Stimulated activated CD8-positive, alpha-beta memory T cell treated with anti-CD3 and anti-CD28 coated beads, Interleukin-7, amount 100 ng/mL, for 1 hour (primary cell): ENCODE measurements around the gene CASTOR2.
"Not testable (repeated sequence)": the region's sequence is repeated elsewhere in the genome, so short reads cannot be mapped to it uniquely, and the experiment has no call there.

Experiments
- DNase-seq, 2 donors: peaks; one replicate each; pipeline ENCODE4 v3.0.0-alpha.2; 2020; ENCODE audit warnings: low read depth in 2 of 2

CASTOR2 gene

DNA sequence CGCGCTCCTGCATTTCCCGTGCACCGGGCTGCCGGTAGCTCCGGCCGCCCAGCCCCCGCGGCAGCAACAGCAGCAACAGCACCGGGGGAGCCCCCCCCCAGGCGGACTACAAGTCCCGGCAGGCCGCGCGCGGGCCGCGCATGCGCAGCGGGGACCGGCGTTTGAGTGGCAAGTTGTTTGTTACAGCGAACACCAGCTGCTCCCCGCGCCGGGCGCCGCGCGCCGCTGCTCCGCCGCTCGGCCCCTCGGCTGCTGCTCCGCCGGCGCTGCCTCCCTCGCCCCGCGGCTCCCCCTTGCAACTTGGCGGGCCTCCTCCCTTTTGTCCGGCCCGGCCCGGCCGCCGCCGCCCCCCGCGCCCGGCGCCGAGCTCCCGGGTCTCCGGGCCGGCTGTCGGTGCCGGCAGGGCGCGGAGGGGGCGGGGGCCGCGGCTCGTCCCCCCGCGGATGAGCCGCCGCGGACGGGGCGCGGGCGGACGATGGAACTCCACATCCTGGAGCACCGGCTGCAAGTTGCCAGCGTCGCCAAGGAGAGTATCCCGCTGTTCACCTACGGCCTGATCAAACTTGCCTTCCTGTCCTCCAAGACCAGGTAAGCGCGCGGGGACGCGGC lies at the start of gene CASTOR2:
Gene CASTOR2, plus strand, starts transcription at position 195 of the 609 bp plus-strand sequence. Its CDS starts 281 bp downstream, at position 476.
- DNase-seq = peak; percentile 42 to 51

DNA sequence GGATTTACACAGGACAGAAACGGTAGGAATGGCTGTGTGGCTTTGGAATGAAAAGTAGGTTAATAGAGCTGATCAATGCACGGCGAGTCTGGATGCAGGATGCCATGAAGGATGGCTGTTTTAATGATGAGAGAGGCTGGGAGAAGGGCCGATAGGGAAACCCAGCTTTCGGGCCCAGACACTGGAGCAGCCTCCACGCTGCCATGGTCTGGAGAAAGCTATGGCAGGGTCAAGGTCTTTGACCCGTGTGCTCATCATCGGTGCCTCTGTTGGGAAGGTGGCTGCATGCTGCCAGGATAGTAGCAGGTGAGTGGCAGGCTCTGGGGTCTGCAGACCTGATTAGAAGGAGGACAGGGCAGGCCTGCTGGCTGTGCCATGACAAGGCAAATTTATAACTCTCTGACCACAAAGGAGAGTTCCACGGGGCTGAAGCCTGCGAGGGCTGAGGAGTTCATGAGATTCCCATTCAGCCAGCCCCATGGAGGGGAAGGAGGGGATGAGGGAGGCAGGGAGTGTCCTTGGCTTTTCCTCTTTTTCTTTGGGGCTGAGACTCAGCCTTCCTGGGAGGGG lies 42.1 kb upstream of the CASTOR2 start:
- DNase-seq = not testable (repeated sequence)

DNA sequence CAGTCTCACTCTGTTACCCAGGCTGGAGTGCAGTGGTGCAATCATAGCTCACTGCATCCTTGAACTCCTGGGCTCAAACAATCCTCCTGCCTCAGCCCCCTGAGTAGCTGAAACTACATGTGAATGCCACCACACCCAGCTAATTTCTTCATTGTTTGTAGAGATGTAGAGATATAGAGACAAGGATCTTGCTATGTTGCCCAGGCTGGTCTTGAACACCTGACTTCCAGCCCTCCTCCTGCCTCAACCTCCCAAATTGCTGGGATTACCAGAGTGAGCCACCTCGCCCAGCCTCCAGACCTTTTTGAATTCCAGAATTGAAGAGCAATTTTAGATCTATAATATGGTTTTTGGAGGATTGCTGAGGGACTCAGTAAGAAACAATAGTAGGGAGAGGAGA lies 40.9 kb upstream of the CASTOR2 start:
- not testable (repeated sequence) for DNase-seq

DNA sequence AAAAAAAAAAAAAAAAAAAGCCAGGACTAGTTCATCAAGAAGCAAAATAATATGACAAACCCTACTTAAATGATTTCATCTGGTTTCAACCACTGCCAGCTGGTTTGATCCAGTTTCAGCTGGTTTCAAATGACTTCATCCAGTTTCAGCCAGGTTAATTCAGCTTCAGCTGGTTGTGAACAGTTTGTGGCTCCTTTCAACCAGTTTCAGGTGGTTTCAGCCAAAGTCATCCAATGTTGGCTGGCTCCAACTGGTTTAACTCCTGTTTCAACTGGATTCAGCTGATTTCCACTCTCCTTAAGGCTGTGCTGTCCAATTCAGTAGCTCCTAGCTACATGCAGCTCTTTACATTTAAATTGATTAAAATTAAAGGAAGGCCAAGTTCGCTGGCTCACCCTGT lies 37.5 kb upstream of the CASTOR2 start:
- DNase-seq = not testable (repeated sequence)

DNA sequence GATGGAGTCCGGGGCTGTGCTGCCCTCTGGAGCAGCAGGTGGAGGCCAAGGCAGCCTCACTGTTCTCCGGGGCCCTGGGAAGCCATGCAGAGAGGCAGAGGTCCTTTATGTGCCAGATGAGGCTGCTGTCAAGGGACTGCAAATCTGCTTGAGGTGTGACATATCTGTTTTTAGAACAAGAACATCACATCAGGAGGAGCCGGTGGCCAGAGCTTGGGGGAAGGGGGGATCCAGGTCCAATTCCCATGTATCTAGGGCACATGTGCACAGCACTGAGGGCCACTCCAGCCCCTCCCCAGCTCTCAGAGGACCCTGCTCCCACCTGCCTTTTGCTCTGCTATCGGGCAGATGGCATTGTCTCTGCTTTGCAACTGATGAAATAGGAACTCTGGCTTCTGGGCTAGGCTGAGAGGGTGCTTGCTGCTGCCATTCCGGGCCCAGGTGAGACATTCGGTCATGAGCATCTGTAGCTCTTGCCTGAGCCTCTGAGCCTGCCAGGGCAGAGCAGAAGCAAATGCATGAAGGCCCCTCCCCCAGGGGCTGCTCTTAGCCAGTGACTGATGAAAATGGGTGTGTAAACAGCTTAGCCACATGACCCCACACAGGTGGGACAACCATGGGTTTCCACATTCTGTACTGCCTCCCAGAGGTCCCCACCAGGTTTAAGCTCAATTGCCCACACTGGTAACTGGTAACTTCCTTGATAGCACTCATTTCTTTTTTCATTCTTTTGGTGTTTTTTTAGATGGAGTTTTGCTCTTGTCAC lies 32.8 kb upstream of the CASTOR2 start:
- not testable (repeated sequence) for DNase-seq

DNA sequence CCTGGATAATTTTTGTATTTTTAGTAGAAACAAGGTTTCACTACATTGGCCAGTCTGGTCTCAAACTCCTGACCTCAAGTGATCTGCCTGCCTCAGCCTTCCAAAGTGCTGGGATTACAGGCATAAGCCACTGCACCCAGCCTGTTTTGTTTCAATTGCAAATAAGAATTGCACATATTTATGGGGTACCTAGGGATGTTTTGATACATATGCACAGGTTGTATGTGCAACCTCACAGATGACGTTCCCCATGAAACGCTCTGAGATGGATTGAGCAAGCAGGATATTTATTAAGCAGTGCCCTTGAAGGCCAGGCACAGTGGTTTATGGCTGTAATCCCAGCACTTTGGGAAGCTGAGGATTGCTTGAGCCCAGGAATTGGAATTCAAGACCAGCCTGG lies 25.1 kb upstream of the CASTOR2 start:
- DNase-seq = not testable (repeated sequence)

DNA sequence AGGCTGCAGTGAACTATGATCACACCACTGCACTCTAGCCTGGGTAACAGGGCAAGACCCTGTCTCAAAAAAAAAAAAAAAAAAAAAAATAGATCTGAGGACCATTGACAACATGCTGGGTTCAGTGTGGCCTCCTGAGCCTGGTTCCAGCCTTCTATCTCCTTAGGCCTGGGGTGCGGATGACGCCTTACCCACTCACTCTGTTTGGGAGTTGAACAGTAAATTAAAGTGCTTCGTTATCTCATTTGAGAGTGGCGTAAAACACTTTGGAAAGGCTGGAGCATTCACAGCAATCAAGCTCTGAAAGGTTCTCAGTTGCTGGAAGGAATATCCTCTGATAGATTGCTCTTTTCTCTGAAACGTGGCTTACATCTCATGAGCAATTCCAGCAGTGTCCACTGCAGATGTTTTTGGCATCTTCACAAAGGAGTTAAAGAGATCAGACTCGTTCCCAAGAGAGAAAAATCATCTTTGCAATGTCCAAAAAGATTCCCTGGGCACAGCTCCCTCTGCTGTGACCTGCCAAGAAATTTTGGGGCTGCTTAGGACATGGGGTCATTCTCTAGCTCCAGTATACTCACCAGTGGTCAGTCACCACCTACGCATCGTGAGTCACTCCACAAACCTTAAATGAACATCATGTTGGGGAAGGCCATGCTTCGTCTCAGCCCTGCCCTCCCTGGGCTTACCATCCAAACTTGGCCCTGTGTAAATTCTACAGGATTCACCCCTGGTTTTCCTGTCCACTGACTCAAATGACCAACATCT lies 23.0 kb upstream of the CASTOR2 start:
- not testable (repeated sequence) for DNase-seq

DNA sequence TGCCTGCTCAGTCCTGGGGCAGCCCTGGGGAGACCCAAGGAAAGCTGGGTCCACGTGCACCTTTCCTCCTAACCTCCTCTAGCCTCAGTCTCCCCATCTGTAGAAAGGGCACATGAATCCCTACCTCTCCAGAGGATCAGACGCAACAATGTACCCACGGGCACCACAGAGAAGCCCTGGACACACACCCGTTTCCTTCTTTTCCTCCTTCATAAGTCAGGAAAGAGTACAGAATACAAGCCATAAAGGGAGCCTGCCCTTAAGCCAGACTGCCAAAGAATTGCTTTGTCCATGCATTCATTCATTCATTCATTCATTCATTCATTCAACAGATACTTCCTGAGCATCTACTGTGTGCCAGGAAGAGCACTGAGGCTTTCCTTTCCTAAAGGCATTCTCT lies 20.6 kb upstream of the CASTOR2 start:
- DNase-seq = not testable (repeated sequence)

DNA sequence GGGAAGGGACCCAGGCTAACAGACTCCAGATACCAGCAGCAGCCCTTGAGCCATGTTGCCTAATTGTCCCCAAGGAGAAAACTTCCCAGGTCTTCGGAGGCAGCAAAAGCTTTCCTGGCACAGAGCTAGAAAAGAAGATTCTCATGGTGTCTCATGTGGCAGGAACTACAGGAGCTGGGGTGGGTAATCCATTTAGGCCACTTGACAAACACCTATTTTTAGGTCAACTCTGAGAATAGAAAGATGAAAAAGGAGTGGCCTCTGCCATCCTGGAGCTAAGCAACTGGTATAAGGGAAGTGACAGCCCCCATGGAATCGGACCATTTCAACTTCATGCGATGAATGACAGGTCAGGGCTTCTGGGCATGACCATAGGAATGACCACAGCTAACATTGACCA lies 16.8 kb upstream of the CASTOR2 start:
- not testable (repeated sequence) for DNase-seq

DNA sequence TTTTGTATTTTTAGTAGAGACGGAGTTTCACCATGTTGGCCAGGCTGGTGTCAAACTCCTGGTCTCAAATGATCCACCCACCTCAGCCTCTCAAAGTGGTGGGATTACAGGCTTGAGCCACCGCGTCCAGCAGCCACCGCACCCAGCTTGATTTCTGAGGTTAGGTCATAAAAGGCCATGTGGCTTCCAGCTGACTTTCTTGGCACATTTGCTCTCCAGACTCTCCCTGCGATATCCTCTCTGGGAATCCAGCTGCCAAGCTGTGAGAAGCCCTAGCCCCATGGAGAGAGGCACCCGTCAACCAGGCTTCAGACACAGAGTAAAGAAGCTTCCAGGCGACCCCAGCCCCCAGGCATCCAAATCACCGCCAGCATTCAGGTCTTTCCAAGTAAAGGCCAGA lies 10.7 kb upstream of the CASTOR2 start:
- not testable (repeated sequence) for DNase-seq

DNA sequence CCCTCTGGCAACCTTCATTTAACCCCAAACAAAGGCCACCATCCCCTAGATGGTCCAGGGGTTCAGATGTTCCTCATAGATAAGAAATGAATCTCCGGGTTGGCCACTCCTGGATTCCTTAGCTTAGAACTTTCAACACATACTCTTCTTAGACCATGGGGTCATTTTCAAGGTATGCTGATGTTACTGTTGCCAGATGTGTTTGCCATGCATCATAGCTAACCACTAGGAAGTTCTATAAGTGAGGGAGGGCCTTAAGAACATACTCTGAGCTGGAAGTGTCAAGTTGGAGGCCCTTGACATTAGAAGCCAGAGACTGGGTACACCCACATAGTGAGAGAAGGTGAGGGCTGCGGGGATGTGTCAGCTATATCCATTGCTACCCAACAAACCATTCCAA lies 6.2 kb upstream of the CASTOR2 start:
- DNase-seq = not testable (repeated sequence)

DNA sequence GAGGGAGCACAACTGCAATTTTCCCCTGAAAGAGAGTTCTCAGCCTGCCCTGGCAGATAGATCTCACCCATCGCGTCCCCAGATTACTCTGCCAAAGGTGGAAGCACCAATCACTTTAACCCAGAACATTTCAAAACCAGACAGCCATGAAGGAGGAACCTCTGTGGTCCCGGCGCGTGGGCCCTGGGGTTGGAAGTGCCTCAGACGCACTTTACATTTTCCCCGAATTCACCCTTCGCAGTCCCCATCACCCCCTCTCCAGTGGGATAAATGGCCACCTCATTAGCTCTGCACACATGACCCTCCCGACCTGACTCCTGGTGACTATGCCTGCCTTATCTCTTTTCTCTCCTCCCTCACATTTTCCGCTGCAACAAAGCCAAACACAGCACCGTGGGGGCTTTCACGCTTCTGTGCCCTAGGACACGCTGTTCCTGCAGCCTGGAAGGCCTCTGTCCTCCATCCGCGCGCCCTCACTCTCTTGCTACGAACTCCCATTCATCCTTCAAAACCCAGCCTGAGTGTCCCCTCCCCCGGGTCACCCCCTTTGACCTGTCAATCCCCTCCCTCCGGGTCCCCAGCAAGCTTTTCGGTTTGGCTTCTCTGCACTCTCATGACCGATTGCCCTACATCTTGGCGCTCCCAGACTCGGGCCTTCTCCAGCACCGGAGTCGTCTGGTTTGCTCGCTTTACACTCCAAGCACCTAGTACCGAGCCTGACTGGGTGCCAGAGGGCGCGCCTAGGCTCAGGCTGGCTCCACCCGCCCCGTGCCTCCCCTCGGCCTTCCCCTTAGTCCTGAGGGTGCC lies 598 bp upstream of the CASTOR2 start:
- DNase-seq = not testable (repeated sequence)

DNA sequence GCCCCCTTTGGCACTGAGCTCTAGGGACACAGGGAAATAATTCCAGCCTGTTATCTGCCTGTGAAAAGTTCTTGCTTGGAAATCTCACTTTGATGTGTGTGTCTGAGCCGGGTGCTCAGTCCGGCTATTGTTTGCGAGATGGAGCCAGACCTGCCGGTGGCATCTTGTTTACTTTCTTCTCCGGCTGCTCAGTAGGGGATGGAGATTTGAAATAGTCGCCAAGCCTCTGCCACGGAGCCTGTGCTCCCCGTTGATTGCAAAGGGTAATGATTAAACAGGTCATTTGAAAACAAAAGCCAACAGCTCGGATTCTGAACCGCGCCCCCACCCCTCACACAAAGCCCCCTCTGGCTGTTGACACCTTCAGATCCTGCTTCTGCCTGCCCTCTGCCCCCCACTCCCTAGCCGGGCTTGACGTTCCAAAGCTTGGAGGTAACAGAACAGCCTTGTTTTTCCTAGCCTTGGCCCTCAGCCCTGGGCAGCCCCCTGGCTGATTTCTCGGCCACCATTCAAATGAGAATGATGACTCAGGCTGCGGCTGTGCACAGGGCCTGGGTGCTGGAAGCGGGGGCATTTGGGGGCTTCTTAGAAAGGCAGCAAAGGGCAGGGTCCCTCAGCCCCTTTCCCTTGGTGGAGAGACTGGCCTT lies 1.8 kb downstream of the CASTOR2 start:
- not testable (repeated sequence) for DNase-seq

DNA sequence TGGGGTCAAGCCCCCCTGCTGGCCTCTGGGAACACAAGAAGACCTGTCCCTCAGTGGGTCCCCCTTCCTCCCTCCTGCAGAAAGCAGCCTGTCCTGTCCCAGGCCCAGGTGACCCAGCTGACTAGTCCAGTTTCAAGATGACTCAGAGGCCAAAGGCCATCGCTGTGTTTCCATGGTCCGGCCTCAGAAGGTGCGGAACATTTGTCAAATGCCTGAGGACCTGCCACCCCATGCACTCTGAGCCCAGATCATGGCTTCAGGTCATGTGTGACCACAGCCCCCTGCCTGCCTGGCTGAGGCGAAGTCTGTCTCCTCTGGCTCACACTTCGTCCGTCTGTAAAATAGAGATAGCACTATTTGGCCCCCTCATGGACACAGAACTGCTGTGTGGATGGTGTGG lies 2.4 kb downstream of the CASTOR2 start:
- DNase-seq = not testable (repeated sequence)

DNA sequence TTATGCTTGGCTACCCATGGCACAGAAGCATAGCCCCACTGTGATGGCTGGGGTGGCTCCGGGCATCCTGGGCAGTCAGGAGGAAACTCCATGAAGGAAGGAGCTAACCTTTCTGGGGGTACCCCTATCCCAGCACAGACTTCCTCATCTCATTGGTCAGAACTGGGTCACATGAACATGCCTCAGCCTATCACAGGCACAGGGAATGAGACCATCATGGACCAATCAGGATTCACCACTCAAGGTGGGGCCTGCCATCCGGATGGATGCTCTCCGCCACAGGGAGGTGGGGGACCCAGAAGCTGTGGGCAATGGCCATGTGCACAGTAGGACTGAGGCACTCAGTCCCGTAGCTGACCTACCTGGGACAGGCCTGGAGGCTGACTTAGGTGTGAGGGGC lies 6.9 kb downstream of the CASTOR2 start:
- not testable (repeated sequence) for DNase-seq

DNA sequence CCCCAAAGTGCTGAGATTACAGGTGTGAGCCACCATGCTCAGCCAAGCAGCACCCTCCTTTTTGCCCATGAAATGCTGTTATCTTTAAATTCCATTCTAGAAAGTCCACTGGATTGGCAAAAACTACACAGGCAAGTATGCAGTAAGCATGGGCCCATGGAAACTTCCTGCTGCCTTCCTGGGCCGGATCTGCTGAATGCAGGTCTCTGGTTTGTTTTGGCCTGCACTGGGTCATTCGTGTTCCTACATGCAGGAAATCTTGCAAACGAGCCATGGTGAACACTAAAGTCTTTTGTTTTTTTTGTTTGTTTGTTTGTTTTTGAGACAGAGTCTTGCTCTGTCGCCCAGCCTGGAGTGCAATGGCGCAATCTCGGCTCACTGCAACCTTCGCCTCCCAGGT lies 7.9 kb downstream of the CASTOR2 start:
- DNase-seq = not testable (repeated sequence)

DNA sequence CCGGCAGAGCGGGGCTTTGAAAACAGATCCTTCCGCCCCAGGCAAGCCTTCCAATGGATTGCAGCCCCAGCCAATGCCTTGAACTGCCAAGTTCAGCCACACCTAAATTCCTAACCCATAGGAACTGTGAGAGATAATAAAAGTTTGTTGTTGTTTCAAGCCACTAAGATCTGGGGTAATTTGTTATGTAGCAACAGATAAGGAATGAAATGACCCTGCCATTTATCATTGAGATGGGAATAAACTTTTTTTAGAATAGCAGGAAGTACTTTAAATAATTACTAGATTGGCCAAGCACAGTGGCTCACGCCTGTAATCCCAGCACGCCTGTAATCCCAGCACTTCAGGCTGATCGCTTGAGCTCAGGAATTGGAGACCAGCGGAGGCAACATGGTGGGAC lies 11.5 kb downstream of the CASTOR2 start:
- DNase-seq = not testable (repeated sequence)

DNA sequence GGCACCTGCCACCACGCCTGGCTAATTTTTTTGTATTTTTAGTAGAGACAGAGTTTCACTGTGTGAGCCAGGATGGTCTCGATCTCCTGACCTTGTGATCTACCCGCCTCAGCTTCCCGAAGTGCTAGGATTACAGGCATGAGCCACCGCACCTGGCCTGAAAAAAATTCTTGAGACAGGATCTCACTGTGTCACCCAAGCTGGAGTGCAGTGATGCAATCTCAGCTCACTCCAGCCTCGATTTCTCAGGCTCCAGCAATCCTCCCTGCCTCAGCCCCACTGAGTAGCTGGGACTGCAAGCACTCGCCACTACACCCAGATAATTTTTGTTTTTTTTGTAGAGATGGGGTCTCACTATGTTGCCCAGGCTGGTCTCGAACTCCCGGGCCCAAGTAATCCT lies 13.0 kb downstream of the CASTOR2 start:
- not testable (repeated sequence) for DNase-seq

DNA sequence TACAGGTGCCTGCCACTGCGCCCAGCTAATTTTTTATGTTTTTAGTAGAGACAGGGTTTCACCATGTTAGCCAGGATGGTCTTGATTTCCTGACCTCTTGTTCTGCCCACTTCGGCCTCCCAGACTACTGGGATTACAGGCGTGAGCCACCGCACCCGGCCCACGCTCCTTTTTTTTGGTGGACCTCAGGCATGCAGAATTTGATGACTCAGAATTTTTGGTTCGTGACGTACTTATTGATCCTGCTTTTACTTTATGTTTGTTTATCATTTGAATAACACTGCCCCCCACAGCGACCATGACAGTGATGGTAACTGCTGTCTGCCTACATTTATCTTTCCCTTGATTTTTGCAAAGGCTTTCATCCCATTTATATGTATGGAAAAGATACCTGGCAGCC lies 23.9 kb downstream of the CASTOR2 start:
- DNase-seq = not testable (repeated sequence)

DNA sequence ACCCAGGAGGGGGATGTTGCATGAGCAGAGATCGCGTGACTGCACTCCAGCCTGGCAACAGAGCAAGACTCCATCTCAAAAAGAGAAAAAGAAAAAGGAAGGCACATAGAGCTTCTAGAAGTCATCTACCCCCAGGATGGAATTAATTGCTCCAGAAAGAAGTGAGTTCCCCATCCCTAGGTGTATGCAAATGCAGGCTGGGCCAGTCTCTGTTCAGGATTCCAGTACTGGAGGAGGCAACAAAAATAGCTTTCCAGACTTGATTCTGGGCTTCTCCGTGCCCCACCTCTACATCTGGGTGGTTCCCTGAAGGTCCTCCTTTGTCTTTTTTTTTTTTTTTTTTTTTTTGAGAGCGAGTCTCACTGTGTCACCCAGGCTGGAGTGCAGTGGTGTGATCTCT lies 28.6 kb downstream of the CASTOR2 start:
- no peak for DNase-seq
